Tibial nerve (tissue), 4 donors: ENCODE results near the gene LKAAEAR1.

Source experiments
- EP300 ChIP-seq, 2 donors: sonication (generic); formaldehyde crosslinking; IDR thresholded peaks; one replicate each; pipeline ENCODE4 v1.6.1; 2017; ENCODE audit warnings: antibody characterized with exemption in 2 of 2, mild to moderate bottlenecking in 1 of 2
- POLR2A ChIP-seq, 2 donors: fragments of 450-650 bp; IDR thresholded peaks; one replicate each; pipeline ENCODE4 v1.6.1; 2017; ENCODE audit warnings: antibody characterized with exemption in 2 of 2, mild to moderate bottlenecking in 2 of 2, moderate library complexity in 2 of 2
- TF ChIP-seq, protein P1 (sequence below), 5 experiments: fragments of 200-600 bp in 3 of 5; fragments of 450-650 bp in 2 of 5; sonication (generic) in 3 of 5; IDR thresholded peaks; one replicate each; pipeline ENCODE4 v1.5.1; 2016 to 2019; ENCODE audit warnings: antibody characterized with exemption in 5 of 5, mild to moderate bottlenecking in 3 of 5, moderate library complexity in 2 of 5

DNA sequence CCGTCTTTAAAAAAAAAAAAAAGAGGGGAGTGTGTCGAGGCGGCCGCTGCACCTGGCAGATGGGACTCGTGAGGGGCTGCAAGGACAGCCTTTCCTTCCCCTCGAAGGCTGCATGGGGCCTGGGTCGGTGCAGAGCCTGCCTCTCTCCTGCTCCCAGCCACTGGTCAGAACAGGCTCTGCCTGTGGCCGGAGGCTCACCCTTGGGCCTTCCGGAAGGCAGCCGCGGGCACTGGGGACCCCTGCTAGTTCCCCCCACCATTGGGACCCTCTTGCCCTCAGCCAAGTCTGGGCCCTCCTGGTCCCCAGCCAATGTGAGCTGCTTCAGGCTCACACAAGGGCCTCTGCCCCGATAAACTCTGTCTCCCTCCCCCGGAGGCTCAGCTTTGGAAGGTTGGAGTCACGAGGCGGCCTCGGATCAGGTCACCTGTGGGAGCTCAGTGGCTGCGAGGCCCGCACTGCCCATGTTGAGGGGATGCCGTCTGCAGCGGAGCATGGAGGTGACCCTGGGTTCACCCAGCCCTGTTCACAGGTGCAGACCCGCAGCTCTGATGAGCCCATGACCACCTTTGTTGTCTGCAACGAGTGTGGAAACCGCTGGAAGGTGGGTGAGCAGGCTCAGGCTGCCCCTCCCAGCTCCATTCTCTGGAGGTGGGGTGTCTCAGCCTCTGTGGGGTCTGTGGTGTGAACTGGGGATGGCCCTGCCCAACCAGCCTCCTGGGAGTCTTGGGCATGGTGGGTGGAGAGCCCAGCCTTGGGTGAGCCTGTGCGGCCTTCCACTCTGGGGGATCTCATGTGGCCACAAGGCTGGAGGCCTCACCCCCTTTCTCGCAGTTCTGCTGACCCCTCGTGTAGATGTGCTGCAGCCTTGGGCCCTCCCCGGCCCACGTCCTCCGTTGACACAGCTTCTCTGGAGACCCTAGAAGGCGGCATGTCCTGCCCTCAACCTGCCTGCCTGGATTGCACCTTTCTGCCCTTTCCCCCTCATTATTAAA, 12.6 kb downstream of the LKAAEAR1 start:
- TF ChIP-seq, protein P1, sequence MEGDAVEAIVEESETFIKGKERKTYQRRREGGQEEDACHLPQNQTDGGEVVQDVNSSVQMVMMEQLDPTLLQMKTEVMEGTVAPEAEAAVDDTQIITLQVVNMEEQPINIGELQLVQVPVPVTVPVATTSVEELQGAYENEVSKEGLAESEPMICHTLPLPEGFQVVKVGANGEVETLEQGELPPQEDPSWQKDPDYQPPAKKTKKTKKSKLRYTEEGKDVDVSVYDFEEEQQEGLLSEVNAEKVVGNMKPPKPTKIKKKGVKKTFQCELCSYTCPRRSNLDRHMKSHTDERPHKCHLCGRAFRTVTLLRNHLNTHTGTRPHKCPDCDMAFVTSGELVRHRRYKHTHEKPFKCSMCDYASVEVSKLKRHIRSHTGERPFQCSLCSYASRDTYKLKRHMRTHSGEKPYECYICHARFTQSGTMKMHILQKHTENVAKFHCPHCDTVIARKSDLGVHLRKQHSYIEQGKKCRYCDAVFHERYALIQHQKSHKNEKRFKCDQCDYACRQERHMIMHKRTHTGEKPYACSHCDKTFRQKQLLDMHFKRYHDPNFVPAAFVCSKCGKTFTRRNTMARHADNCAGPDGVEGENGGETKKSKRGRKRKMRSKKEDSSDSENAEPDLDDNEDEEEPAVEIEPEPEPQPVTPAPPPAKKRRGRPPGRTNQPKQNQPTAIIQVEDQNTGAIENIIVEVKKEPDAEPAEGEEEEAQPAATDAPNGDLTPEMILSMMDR (IDR thresholded peaks at IDR 0.05) = no peak
- TF ChIP-seq POLR2A (IDR thresholded peaks at IDR 0.05) (no peak), EP300 (IDR thresholded peaks at IDR 0.05) (no peak)
